Glomerular visceral epithelial cell (primary cell): ENCODE data around the gene CCDC40.

Source experiments
- DNase-seq: peaks from one replicate; pipeline ENCODE4 v3.0.0-alpha.2; 2016; ENCODE audit errors: extremely low spot score

CCDC40 gene

GRCh38 chr17:80000981-80001775, 35.3 kb upstream of the CCDC40 start:
- DNase-seq: no peak

GRCh38 chr17:80002070-80002641, 34.3 kb upstream of the CCDC40 start:
- DNase-seq: no peak

- no peak for DNase-seq
Measured at GRCh38 chr17:80002690-80003490, 33.6 kb upstream of the CCDC40 start.

- no peak for DNase-seq
Measured at GRCh38 chr17:80003969-80004368, 32.5 kb upstream of the CCDC40 start.

- peak; percentile 47 for DNase-seq
Measured at GRCh38 chr17:80005360-80006338, 30.8 kb upstream of the CCDC40 start.

- no peak for DNase-seq
Measured at GRCh38 chr17:80006339-80006720, 30.1 kb upstream of the CCDC40 start.

- DNase-seq: no peak
Measured at GRCh38 chr17:80006811-80007752, 29.4 kb upstream of the CCDC40 start.

- no peak for DNase-seq
Measured at GRCh38 chr17:80007939-80008338, 28.5 kb upstream of the CCDC40 start.

GRCh38 chr17:80008383-80008840, 28.0 kb upstream of the CCDC40 start:
- peak; percentile 77 for DNase-seq

GRCh38 chr17:80008848-80009247, 27.6 kb upstream of the CCDC40 start:
- no peak for DNase-seq

GRCh38 chr17:80009391-80010282, 26.8 kb upstream of the CCDC40 start:
- no peak for DNase-seq

- no peak for DNase-seq
Measured at GRCh38 chr17:80010283-80010858, 26.1 kb upstream of the CCDC40 start.

GRCh38 chr17:80011989-80012555, 24.4 kb upstream of the CCDC40 start:
- no peak for DNase-seq

- DNase-seq: no peak
Measured at GRCh38 chr17:80012765-80013741, 23.4 kb upstream of the CCDC40 start.

- no peak for DNase-seq
Measured at GRCh38 chr17:80017226-80018010, 19.0 kb upstream of the CCDC40 start.

- DNase-seq: no peak
Measured at GRCh38 chr17:80018917-80019651, 17.4 kb upstream of the CCDC40 start.
